Measurements from ENCODE around the gene BLOC1S1. TPM values are rescaled to one million over a fixed set of nuclear protein-coding genes. Genes with fewer than 3 reads are reported as not detected.

BLOC1S1 gene
- total RNA-seq, 4 donors from 2014 or later, result 158 to 494 (median 381) TPM

- in situ Hi-C loops (cut with MboI; ENCODE audit: low pct_ligation_motif_present in 1 of 4, low pct_unique_long_range_greater_than_20kb in 1 of 4, low sequenced_read_pairs in 3 of 4), result loop anchor here in 2 of 4 donors (10.0 kb wide), 2 partner anchors 76 to 196 kb away; partner anchors contain the start of genes DGKA (in 1 of the 2), ORMDL2 (in 1 of the 2) and SARNP (in 1 of the 2)
- TF ChIP-seq POLR2AphosphoS5 (IDR thresholded peaks at IDR 0.05) (no peak), CTCF (IDR thresholded peaks at IDR 0.05) (peak; percentile 85 to 98 (median 87))
- intact Hi-C loops (cut with DNase I; ENCODE audit: low total_unique reads), result loop anchor here (2.0 kb wide), 1 partner anchor 202 kb away; no protein-coding TSS in a partner anchor
- 0 to 1% methylated on average over 7 to 14 of the region's 14 CpGs for WGBS, 2 donors (ENCODE audit: low coverage in 1 of 2)
- peaks cover 7% of the 10 kb centered on the region for H3K27me3 ChIP-seq
- H3K27ac ChIP-seq, result peak overlapping the region; percentile 72 to 91 (median 83)
- H3K4me3 ChIP-seq, result peak overlapping the region; percentile 34 to 62 (median 40)
- peaks cover 7 to 26% (median 22%) of the 10 kb centered on the region in 4 donors for H3K4me1 ChIP-seq
- H3K36me3 ChIP-seq, result no peaks in the 10 kb centered on the region
- H3K9me3 ChIP-seq, result no peaks in the 10 kb centered on the region
- peak; percentile 84 for DNase-seq
These were observed 22.5 kb downstream of the BLOC1S1 start for GRCh38 chr12:55738123-55739024.

GRCh38 chr12:55739025-55739378 is 23.2 kb downstream of the BLOC1S1 start:
- in situ Hi-C loops (cut with MboI; ENCODE audit: low pct_ligation_motif_present in 1 of 4, low pct_unique_long_range_greater_than_20kb in 1 of 4, low sequenced_read_pairs in 3 of 4) (loop anchor here in 2 of 4 donors (10.0 kb wide), 2 partner anchors 76 to 196 kb away; partner anchors contain the start of genes DGKA (in 1 of the 2), ORMDL2 (in 1 of the 2) and SARNP (in 1 of the 2)), intact Hi-C loops (cut with DNase I; ENCODE audit: low total_unique reads) (loop anchor here (2.0 kb wide), 1 partner anchor 202 kb away; no protein-coding TSS in a partner anchor)
- Histone ChIP-seq H3K27me3 (peaks cover 11% of the 10 kb centered on the region), H3K36me3 (no peaks in the 10 kb centered on the region), H3K4me1 (peaks cover 7 to 32% (median 27%) of the 10 kb centered on the region in 4 donors), H3K4me3 (peak overlapping the region in 1 of 4 donors; percentile 34), H3K27ac (peak overlapping the region in 2 of 4 donors; percentile 72 to 91), H3K9me3 (no peaks in the 10 kb centered on the region)
- WGBS, 2 donors (ENCODE audit: low coverage in 1 of 2), result 66 to 70% methylated on average over 2 of the region's 2 CpGs
- no peak for DNase-seq
- no peak for TF ChIP-seq POLR2AphosphoS5 (IDR thresholded peaks at IDR 0.05)
- no peak for TF ChIP-seq CTCF (IDR thresholded peaks at IDR 0.05)
- no peak for TF ChIP-seq EP300 (IDR thresholded peaks at IDR 0.05; ENCODE audit: low read depth)
- TF ChIP-seq POLR2A (IDR thresholded peaks at IDR 0.05), result no peak

- TF ChIP-seq EP300 (IDR thresholded peaks at IDR 0.05; ENCODE audit: low read depth) (no peak), POLR2AphosphoS5 (IDR thresholded peaks at IDR 0.05) (no peak), CTCF (IDR thresholded peaks at IDR 0.05) (no peak), POLR2A (IDR thresholded peaks at IDR 0.05) (no peak)
- Histone ChIP-seq H3K4me1 (peaks cover 21 to 48% (median 38%) of the 10 kb centered on the region in 4 donors), H3K27ac (peak overlapping the region; percentile 53 to 86 (median 74)), H3K36me3 (no peaks in the 10 kb centered on the region), H3K4me3 (peak overlapping the region in 1 of 4 donors; percentile 63), H3K9me3 (no peaks in the 10 kb centered on the region), H3K27me3 (peaks cover 21% of the 10 kb centered on the region)
- intact Hi-C loops (cut with DNase I; ENCODE audit: low total_unique reads) (loop anchor here (10.0 kb wide), 2 partner anchors 53 to 83 kb away; partner anchors contain the start of gene DNAJC14), in situ Hi-C loops (cut with MboI; ENCODE audit: low pct_ligation_motif_present in 1 of 4, low pct_unique_long_range_greater_than_20kb in 1 of 4, low sequenced_read_pairs in 3 of 4) (loop anchor here in 1 of 4 donors (10.0 kb wide), 1 partner anchor 193 kb away; the partner anchor contains the start of gene DGKA)
- no peak for DNase-seq
- WGBS, 2 donors (ENCODE audit: low coverage in 1 of 2), result 23 to 38% methylated on average over 1 to 3 of the region's 3 CpGs
These were observed 26.3 kb downstream of the BLOC1S1 start for GRCh38 chr12:55741931-55742680.

All from transverse colon (tissue), 4 donors.